HUES64 (cell line): ENCODE data around the gene C18orf63.
"Not testable (repeated sequence)": the region's sequence is repeated elsewhere in the genome, so short reads cannot be mapped to it uniquely, and the experiment has no call there.

ENCODE experiments used
- H3K27ac ChIP-seq: 2 replicates; pipeline ENCODE4 v1.7.0; 2013; ENCODE audit warnings: low read depth, low read length, inconsistent platforms
- H3K27me3 ChIP-seq: 2 replicates; pipeline ENCODE4 v1.6.1; 2013; ENCODE audit warnings: mild to moderate bottlenecking, low read length; ENCODE audit not compliant: insufficient read depth
- H3K36me3 ChIP-seq: 2 replicates; pipeline ENCODE4 v1.6.1; 2013; ENCODE audit warnings: mild to moderate bottlenecking, low read length; ENCODE audit not compliant: insufficient read depth
- H3K4me1 ChIP-seq: 2 replicates; pipeline ENCODE4 v1.6.1; 2013; ENCODE audit warnings: mild to moderate bottlenecking, low read length, moderate library complexity; ENCODE audit not compliant: insufficient read depth
- H3K4me3 ChIP-seq: 2 replicates; pipeline ENCODE4 v1.5.1; 2013; ENCODE audit warnings: mild to moderate bottlenecking, low read length, moderate library complexity
- H3K9ac ChIP-seq: 2 replicates; pipeline ENCODE4 v1.6.1; 2013; ENCODE audit warnings: mild to moderate bottlenecking, low read depth, low read length
- H3K9me3 ChIP-seq: 2 replicates; pipeline ENCODE4 v1.6.1; 2013; ENCODE audit warnings: low read depth, low read length; ENCODE audit not compliant: insufficient read depth
- WGBS: fragments of 150-250, 120-280 bp; methylation state at CpG from one replicate; pipeline ENCODE4 v1.1.7; 2013; ENCODE audit warnings: missing lambda C conversion rate; 5-methylcytosine and 5-hydroxymethylcytosine counted together

Gene C18orf63

GRCh38 chr18:74299162-74299561 lies 16.5 kb upstream of the C18orf63 start:
- Histone ChIP-seq H3K9me3 (peaks cover 3% of the 10 kb centered on the region; the same call in 1 of the 2 replicates), H3K4me3 (no peak overlapping the region)
- no CpG with 5 or more reads among the region's 1 CpG for WGBS

DNA sequence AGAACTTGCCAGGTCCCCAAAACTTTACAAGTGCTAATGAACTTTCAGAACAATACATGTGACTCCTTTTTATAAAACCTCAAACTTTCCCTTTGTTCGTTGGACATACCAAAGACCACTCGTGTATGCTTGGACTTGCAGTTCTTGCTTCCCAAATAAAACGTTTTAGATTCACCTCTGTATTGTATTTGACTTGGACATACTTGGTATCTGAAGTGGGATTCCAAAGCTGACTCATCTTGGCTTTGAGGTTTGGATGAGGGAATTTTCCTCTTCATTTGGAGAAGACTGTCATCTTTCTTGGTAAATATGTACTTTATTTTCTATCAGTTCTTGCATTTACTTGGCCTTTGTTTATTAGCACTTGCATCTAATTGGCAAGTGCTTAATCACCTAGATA lies 15.9 kb upstream of the C18orf63 start:
- Histone ChIP-seq H3K27me3 (no peaks in the 10 kb centered on the region), H3K9me3 (peaks cover 3% of the 10 kb centered on the region; the same call in 1 of the 2 replicates), H3K36me3 (no peaks in the 10 kb centered on the region), H3K4me1 (no peaks in the 10 kb centered on the region), H3K9ac (no peak overlapping the region), H3K27ac (no peak overlapping the region), H3K4me3 (no peak overlapping the region)
- 94% methylated on average over 3 of the region's 3 CpGs for WGBS

More at GRCh38 chr18:74299162-74299561, 16.5 kb upstream of the C18orf63 start:
- Histone ChIP-seq H3K36me3 (no peaks in the 10 kb centered on the region), H3K27me3 (no peaks in the 10 kb centered on the region), H3K27ac (no peak overlapping the region), H3K9ac (no peak overlapping the region), H3K4me1 (no peaks in the 10 kb centered on the region)

DNA sequence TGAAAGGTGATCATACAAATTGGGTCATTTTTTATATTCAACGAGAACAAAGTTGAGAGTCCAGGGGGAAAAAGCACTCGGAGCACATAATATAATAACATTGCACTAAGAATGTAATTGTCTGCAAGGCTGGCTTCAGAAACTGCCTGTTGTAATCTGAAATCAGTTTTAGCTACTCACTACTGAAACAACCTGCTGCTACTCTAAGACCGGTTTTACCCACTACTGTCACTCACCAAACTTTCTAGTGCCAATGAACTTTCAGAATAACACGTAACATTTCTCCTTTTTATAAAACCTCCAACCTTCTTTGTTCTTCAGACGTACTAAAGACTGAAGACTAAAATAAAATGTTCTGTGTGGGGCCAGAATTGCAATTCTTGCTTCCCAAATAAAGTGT lies 12.3 kb upstream of the C18orf63 start:
- H3K9ac ChIP-seq: no peak overlapping the region
- 92% methylated on average over 4 of the region's 5 CpGs for WGBS
- H3K27me3 ChIP-seq: no peaks in the 10 kb centered on the region
- no peak overlapping the region for H3K4me3 ChIP-seq
- H3K9me3 ChIP-seq: peaks cover 3% of the 10 kb centered on the region; the same call in 1 of the 2 replicates
- no peaks in the 10 kb centered on the region for H3K36me3 ChIP-seq
- no peaks in the 10 kb centered on the region for H3K4me1 ChIP-seq
- no peak overlapping the region for H3K27ac ChIP-seq

- Histone ChIP-seq H3K9me3 (peaks cover under 1% of the 10 kb centered on the region; the same call in 1 of the 2 replicates), H3K9ac (no peak overlapping the region), H3K27me3 (no peaks in the 10 kb centered on the region), H3K27ac (no peak overlapping the region), H3K4me1 (no peaks in the 10 kb centered on the region), H3K36me3 (no peaks in the 10 kb centered on the region), H3K4me3 (no peak overlapping the region)
- WGBS: 84% methylated on average over 1 of the region's 1 CpG
Observed at GRCh38 chr18:74303936-74304335, 11.7 kb upstream of the C18orf63 start.

- Histone ChIP-seq H3K27me3 (no peaks in the 10 kb centered on the region), H3K4me1 (no peaks in the 10 kb centered on the region), H3K9me3 (peaks cover 7% of the 10 kb centered on the region; the same call in 1 of the 2 replicates), H3K9ac (no peak overlapping the region), H3K36me3 (no peaks in the 10 kb centered on the region), H3K27ac (no peak overlapping the region), H3K4me3 (no peak overlapping the region)
- 83% methylated on average over 3 of the region's 3 CpGs for WGBS
Observed at GRCh38 chr18:74310411-74310810, 5.2 kb upstream of the C18orf63 start.

- WGBS: 96% methylated on average over 1 of the region's 1 CpG
Observed at GRCh38 chr18:74311000-74311399, 4.6 kb upstream of the C18orf63 start.

GRCh38 chr18:74314759-74315463 lies 728 bp upstream of the C18orf63 start:
- H3K9ac ChIP-seq: no peak overlapping the region
- H3K4me1 ChIP-seq: peaks cover 7% of the 10 kb centered on the region; the same call in 1 of the 2 replicates
- H3K36me3 ChIP-seq: no peaks in the 10 kb centered on the region
- WGBS: 95% methylated on average over 22 of the region's 22 CpGs
- no peak overlapping the region for H3K27ac ChIP-seq
- peaks cover 7% of the 10 kb centered on the region; the same call in 1 of the 2 replicates for H3K9me3 ChIP-seq
- no peak overlapping the region for H3K4me3 ChIP-seq
- no peaks in the 10 kb centered on the region for H3K27me3 ChIP-seq

More at GRCh38 chr18:74311000-74311399, 4.6 kb upstream of the C18orf63 start:
- Histone ChIP-seq H3K27ac (no peak overlapping the region), H3K4me1 (no peaks in the 10 kb centered on the region), H3K27me3 (no peaks in the 10 kb centered on the region), H3K9me3 (peaks cover 7% of the 10 kb centered on the region; the same call in 1 of the 2 replicates), H3K36me3 (no peaks in the 10 kb centered on the region), H3K4me3 (no peak overlapping the region), H3K9ac (no peak overlapping the region)

GRCh38 chr18:74316257-74317170 lies 875 bp downstream of the C18orf63 start:
- WGBS: 93% methylated on average over 29 of the region's 29 CpGs
- Histone ChIP-seq H3K27me3 (no peaks in the 10 kb centered on the region), H3K9ac (no peak overlapping the region), H3K27ac (no peak overlapping the region), H3K4me1 (peaks cover 7% of the 10 kb centered on the region; the same call in 1 of the 2 replicates), H3K4me3 (no peak overlapping the region), H3K9me3 (peaks cover 7% of the 10 kb centered on the region; the same call in 1 of the 2 replicates), H3K36me3 (no peaks in the 10 kb centered on the region)

DNA sequence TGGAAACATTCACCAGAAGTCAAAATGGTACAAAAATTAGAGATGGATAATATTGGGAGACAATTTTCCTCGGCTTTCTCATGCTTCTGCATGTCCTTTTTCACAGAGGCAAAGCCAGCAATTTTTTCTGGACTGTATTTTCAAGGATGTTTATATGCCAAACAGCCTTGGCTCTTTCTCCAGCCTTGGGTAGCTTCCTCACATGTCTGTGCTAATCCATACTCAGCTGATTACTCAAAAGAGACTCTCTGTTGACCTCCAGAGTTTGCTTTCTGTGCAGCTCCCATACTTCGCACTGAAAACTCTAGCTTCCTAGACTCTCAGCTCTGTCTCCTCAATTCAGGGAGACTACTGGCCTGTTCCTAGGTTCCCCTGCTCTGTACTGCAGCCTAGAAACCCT lies 10.6 kb downstream of the C18orf63 start:
- peaks cover 3% of the 10 kb centered on the region; the same call in 1 of the 2 replicates for H3K4me1 ChIP-seq
- 48% methylated on average over 2 of the region's 2 CpGs for WGBS
- no peak overlapping the region for H3K9ac ChIP-seq

GRCh38 chr18:74326791-74327190 lies 11.2 kb downstream of the C18orf63 start:
- not testable (repeated sequence) for H3K27me3 ChIP-seq, H3K27ac ChIP-seq, H3K9ac ChIP-seq, H3K4me1 ChIP-seq, H3K36me3 ChIP-seq, H3K4me3 ChIP-seq, H3K9me3 ChIP-seq
- 88% methylated on average over 2 of the region's 3 CpGs for WGBS

More for the DNA sequence above, 10.6 kb downstream of the C18orf63 start:
- Histone ChIP-seq H3K27ac (no peak overlapping the region), H3K27me3 (no peaks in the 10 kb centered on the region), H3K36me3 (no peaks in the 10 kb centered on the region), H3K9me3 (no peaks in the 10 kb centered on the region), H3K4me3 (no peak overlapping the region)

GRCh38 chr18:74328206-74328605 lies 12.6 kb downstream of the C18orf63 start:
- no peak overlapping the region for H3K9ac ChIP-seq
- H3K4me1 ChIP-seq: peaks cover 3% of the 10 kb centered on the region; the same call in 1 of the 2 replicates
- H3K9me3 ChIP-seq: no peaks in the 10 kb centered on the region
- H3K27ac ChIP-seq: no peak overlapping the region
- WGBS: 98% methylated on average over 2 of the region's 2 CpGs
- no peak overlapping the region for H3K4me3 ChIP-seq
- no peaks in the 10 kb centered on the region for H3K36me3 ChIP-seq
- no peaks in the 10 kb centered on the region for H3K27me3 ChIP-seq
